ENCODE measurements around the gene GYS1.
A peak's percentile ranks its signal among the peaks of the same experiment; 100 is the strongest.

The GYS1 gene

DNA sequence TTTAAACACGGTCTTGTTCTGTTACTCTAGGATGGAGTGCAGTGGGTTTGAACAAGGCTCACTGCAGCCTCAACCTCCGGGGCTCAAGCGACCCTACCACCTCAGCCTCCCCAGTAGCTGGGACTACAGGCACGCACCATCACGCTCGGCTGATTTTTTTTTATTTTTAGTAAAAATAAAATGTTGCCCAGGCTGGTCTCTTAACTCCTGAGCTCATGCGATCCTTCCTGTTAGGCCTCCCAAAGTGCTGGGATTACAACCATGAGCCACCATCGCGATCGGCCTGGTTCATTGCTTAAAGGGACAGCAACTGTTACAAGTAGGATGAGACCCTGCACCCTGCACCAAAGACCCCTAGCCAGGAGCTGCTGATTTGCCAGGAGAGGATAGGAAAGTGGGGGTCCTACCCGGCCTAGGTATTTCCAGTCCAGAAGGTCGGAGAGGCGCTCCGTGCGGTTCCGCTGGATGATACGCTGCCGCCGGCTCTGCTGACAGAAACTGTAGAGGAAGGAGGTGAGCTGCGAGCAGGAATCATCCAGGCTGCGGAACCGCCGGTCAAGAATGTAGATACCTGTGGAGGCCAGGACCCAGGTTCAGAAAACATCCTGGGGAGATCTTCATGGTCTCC lies 22.9 kb downstream of the GYS1 start:
- no peak overlapping the region for H3K27ac ChIP-seq (ENCODE audit: low read depth in 2 of 2, low read length in 2 of 2)
- H3K9ac ChIP-seq (ENCODE audit: low read depth in 1 of 2, low read length in 2 of 2) = no peak overlapping the region
- peaks cover 17 to 53% of the 10 kb centered on the region in 2 donors for H3K36me3 ChIP-seq (ENCODE audit: control insufficient read depth in 2 of 2, insufficient read depth in 2 of 2, low read length in 2 of 2)
- H3K27me3 ChIP-seq (ENCODE audit: control insufficient read depth in 2 of 2, insufficient read depth in 2 of 2, low read length in 2 of 2) = no peaks in the 10 kb centered on the region
- H3K9me3 ChIP-seq (ENCODE audit: control insufficient read depth in 2 of 2, low read length in 2 of 2) = no peaks in the 10 kb centered on the region
- no peak overlapping the region for H3K4me3 ChIP-seq (ENCODE audit: low read length in 2 of 2)
- H3K4me1 ChIP-seq (ENCODE audit: control insufficient read depth in 2 of 2, insufficient read depth in 2 of 2, low read length in 2 of 2) = peaks cover 11 to 13% of the 10 kb centered on the region in 2 donors

DNA sequence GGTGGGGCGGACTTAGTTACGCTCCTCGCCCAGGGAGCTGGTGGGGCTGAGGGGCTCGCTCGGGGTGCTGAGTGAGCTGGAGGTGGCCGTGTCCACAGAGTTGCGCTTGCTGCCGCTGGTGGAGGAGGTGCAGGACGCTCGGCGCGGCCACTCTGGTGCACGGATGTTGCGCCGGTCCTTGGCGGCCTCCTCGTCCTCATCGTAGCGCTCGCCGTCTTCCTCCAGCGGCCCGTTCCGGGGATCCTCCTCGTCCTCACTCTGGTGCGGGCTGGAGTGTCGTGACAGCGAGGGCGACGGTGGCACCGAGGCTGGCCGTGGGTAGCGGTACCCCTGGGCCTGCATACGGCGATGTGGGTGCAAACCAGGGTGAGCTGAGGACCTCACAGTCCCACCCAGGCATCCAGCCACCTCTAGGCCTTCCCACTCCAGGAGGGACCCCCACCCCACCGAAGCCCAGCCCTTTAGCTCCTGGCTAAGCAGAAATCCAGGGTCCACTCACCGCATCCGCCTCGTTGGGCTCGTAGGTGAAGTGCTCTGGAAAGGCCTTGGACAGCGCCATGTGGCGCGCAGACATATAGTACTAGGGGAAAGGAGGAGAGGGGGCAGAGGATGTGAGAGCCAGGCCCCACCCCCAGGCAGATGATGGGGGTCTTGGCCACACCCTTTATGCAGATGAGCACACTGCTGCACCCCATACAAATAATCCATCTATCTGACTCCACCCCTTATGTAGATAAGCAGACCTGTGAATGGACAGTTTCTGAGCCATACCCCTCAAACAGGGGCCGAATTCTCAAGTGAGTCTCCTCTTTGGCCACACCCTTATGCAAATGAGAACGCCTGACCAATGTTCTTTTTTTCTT lies 23.6 kb downstream of the GYS1 start:
- no peaks in the 10 kb centered on the region for H3K27me3 ChIP-seq (ENCODE audit: control insufficient read depth in 2 of 2, insufficient read depth in 2 of 2, low read length in 2 of 2)
- peaks cover 13 to 16% of the 10 kb centered on the region in 2 donors for H3K4me1 ChIP-seq (ENCODE audit: control insufficient read depth in 2 of 2, insufficient read depth in 2 of 2, low read length in 2 of 2)
- no peak overlapping the region for H3K9ac ChIP-seq (ENCODE audit: low read depth in 1 of 2, low read length in 2 of 2)
- no peaks in the 10 kb centered on the region for H3K9me3 ChIP-seq (ENCODE audit: control insufficient read depth in 2 of 2, low read length in 2 of 2)
- H3K27ac ChIP-seq (ENCODE audit: low read depth in 2 of 2, low read length in 2 of 2) = no peak overlapping the region
- peaks cover 17 to 48% of the 10 kb centered on the region in 2 donors for H3K36me3 ChIP-seq (ENCODE audit: control insufficient read depth in 2 of 2, insufficient read depth in 2 of 2, low read length in 2 of 2)
- H3K4me3 ChIP-seq (ENCODE audit: low read length in 2 of 2) = no peak overlapping the region

DNA sequence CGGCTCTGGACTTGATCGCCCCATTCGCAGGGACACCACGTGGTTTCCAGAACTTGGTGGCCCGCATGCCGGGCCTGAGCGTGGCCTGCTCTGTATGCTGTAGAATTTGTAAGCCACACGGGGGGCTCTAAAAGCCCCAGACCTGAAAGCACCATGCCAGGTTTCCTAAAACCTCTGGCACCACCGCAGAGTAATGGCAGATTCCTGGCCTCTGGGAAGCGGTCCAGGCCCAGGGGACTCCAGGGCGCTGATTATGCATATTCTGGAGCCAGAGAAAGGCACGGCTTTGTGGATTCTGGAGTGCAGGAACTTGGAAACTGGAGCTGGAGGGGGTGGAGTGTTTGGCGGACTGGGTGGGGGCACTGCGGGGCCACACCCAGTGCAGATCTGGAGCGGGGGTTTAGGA lies 24.3 kb downstream of the GYS1 start:
- H3K27me3 ChIP-seq (ENCODE audit: control insufficient read depth in 2 of 2, insufficient read depth in 2 of 2, low read length in 2 of 2) = no peaks in the 10 kb centered on the region
- no peak overlapping the region for H3K4me3 ChIP-seq (ENCODE audit: low read length in 2 of 2)
- no peaks in the 10 kb centered on the region for H3K9me3 ChIP-seq (ENCODE audit: control insufficient read depth in 2 of 2, low read length in 2 of 2)
- peaks cover 13 to 41% of the 10 kb centered on the region in 2 donors for H3K36me3 ChIP-seq (ENCODE audit: control insufficient read depth in 2 of 2, insufficient read depth in 2 of 2, low read length in 2 of 2)
- H3K27ac ChIP-seq (ENCODE audit: low read depth in 2 of 2, low read length in 2 of 2) = no peak overlapping the region
- peaks cover 20 to 23% of the 10 kb centered on the region in 2 donors for H3K4me1 ChIP-seq (ENCODE audit: control insufficient read depth in 2 of 2, insufficient read depth in 2 of 2, low read length in 2 of 2)
- no peak overlapping the region for H3K9ac ChIP-seq (ENCODE audit: low read depth in 1 of 2, low read length in 2 of 2)

DNA sequence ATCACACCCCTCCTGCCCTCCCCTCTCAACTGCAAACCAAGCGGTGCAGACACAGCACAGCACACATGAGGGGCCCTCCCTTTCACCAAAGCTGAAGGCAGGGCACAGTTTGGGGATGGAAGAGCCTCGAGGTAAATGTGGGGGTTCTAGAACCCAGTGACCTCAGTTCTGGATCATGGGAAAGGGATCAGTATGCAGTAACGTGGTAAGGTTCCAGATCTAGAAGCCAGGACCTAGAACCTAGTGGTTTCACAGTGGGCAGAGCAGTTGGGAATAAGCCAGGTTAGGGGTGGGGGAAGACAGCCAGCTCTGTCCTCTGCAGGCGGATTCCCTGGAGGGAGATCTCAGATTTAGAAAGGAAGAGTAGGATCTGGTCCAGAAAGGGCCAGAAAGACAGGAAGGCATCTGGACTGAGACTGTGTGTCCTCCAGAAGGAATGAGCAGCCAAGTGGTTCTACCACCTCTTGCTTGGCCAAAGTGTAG lies 24.9 kb downstream of the GYS1 start:
- Histone ChIP-seq H3K4me3 (ENCODE audit: low read length in 2 of 2) (no peak overlapping the region), H3K36me3 (ENCODE audit: control insufficient read depth in 2 of 2, insufficient read depth in 2 of 2, low read length in 2 of 2) (peaks cover 13 to 37% of the 10 kb centered on the region in 2 donors), H3K9ac (ENCODE audit: low read depth in 1 of 2, low read length in 2 of 2) (no peak overlapping the region), H3K27ac (ENCODE audit: low read depth in 2 of 2, low read length in 2 of 2) (peak overlapping the region in 1 of 2 donors; percentile 6), H3K4me1 (ENCODE audit: control insufficient read depth in 2 of 2, insufficient read depth in 2 of 2, low read length in 2 of 2) (peaks cover 26 to 29% of the 10 kb centered on the region in 2 donors), H3K9me3 (ENCODE audit: control insufficient read depth in 2 of 2, low read length in 2 of 2) (no peaks in the 10 kb centered on the region), H3K27me3 (ENCODE audit: control insufficient read depth in 2 of 2, insufficient read depth in 2 of 2, low read length in 2 of 2) (no peaks in the 10 kb centered on the region)

DNA sequence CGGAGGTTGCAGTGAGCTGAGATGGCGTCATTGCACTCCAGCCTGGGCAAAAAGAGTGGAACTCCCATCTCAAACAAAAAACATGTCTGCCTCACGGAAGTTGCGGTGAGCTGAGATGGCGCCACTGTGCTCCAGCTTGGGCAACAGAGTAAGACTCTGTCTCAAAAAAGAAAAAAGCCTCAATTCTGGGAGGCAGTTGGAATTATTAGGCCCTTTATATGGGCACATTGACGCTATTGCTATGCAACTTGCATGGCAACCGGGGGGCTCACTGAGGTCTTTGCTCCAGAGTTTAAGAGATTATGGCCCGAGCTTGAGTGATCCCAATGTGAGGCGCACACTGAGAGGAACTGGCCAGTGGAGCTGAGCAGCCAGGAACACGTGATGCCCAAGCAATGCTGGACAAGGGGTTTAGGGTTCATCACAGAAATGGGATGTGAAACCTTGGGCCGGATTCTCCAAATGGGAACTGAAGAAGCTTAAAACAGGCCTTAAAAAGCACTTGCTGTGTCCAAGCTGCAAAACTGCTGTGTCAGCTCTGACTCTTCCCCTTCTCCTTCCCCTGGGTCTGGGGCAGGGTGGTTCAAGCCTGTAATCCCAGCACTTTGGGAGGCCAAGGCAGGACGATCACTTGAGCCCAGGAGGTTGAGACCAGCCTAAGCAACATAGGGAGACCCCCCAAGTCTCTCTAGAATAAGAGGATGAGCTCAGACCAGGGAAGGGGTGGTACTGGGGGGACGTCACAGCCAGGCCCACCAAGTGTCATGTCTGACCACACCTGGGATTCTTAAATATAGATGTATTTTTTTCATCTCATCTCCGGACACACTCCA lies 25.5 kb downstream of the GYS1 start:
- Histone ChIP-seq H3K4me1 (ENCODE audit: control insufficient read depth in 2 of 2, insufficient read depth in 2 of 2, low read length in 2 of 2) (peaks cover 30% of the 10 kb centered on the region in 2 donors), H3K9ac (ENCODE audit: low read depth in 1 of 2, low read length in 2 of 2) (no peak overlapping the region), H3K4me3 (ENCODE audit: low read length in 2 of 2) (peak overlapping the region in 1 of 2 donors; percentile 1), H3K36me3 (ENCODE audit: control insufficient read depth in 2 of 2, insufficient read depth in 2 of 2, low read length in 2 of 2) (peaks cover 13 to 31% of the 10 kb centered on the region in 2 donors), H3K27ac (ENCODE audit: low read depth in 2 of 2, low read length in 2 of 2) (peak overlapping the region; percentile 13 to 90), H3K9me3 (ENCODE audit: control insufficient read depth in 2 of 2, low read length in 2 of 2) (no peaks in the 10 kb centered on the region), H3K27me3 (ENCODE audit: control insufficient read depth in 2 of 2, insufficient read depth in 2 of 2, low read length in 2 of 2) (no peaks in the 10 kb centered on the region)

DNA sequence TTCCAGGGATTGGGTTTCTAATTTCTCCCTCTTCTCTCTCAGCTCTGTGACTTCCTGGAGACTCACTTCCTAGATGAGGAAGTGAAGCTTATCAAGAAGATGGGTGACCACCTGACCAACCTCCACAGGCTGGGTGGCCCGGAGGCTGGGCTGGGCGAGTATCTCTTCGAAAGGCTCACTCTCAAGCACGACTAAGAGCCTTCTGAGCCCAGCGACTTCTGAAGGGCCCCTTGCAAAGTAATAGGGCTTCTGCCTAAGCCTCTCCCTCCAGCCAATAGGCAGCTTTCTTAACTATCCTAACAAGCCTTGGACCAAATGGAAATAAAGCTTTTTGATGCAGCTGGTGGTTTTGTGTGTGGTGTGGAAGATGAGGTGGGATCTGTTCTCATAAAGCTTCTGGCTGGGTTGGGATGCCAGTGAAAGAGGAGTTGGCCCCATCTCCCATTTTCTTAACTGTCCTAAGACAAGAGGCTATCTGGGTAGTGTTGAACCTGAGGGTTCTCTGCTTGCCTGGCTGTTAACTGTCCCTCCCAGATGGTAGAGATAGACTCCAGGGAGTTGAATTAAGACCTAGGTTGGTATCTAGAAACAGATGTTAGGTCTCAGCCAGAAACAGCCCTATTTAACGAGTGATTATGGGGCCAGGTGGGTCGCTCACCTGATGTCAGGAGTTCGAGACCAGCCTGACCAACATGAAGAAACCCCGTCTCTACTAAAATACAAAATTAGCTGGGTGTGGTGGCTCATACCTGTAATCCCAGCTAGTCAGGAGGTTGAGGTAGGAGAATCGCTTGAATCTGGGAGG lies 26.4 kb downstream of the GYS1 start:
- Histone ChIP-seq H3K9ac (ENCODE audit: low read depth in 1 of 2, low read length in 2 of 2) (peak overlapping the region; percentile 89 to 93), H3K36me3 (ENCODE audit: control insufficient read depth in 2 of 2, insufficient read depth in 2 of 2, low read length in 2 of 2) (peaks cover 13 to 31% of the 10 kb centered on the region in 2 donors), H3K4me1 (ENCODE audit: control insufficient read depth in 2 of 2, insufficient read depth in 2 of 2, low read length in 2 of 2) (peaks cover 35 to 38% of the 10 kb centered on the region in 2 donors), H3K9me3 (ENCODE audit: control insufficient read depth in 2 of 2, low read length in 2 of 2) (no peaks in the 10 kb centered on the region), H3K27me3 (ENCODE audit: control insufficient read depth in 2 of 2, insufficient read depth in 2 of 2, low read length in 2 of 2) (no peaks in the 10 kb centered on the region), H3K4me3 (ENCODE audit: low read length in 2 of 2) (peak overlapping the region; percentile 90 to 100), H3K27ac (ENCODE audit: low read depth in 2 of 2, low read length in 2 of 2) (peak overlapping the region; percentile 89 to 90)

DNA sequence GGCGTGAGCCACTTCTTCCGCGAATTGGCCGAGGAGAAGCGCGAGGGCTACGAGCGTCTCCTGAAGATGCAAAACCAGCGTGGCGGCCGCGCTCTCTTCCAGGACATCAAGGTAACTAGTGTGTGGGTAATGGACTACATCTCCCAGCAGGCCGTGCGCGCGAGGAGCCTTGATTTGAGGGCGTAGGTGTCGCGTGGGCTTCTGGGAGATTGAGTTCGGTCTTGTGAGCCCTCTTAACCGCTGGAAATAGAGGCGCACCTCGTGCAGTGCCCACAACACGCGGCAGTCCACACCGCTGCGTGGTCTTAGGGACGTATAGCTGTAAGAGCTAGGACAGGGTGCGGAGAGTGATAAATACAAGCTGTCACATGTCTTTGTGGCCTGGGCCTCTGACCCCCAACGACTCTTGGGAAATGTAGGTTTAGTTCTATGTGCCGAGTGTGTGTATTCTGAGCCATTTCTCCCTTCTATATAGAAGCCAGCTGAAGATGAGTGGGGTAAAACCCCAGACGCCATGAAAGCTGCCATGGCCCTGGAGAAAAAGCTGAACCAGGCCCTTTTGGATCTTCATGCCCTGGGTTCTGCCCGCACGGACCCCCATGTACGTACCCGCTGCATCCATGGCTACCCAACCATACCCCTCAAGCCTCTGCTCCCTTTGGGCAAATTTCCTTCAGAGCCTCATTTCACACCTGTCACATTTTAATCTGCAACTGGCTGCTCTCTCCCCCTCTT lies 27.1 kb downstream of the GYS1 start:
- no peaks in the 10 kb centered on the region for H3K27me3 ChIP-seq (ENCODE audit: control insufficient read depth in 2 of 2, insufficient read depth in 2 of 2, low read length in 2 of 2)
- peak overlapping the region; percentile 89 to 90 for H3K27ac ChIP-seq (ENCODE audit: low read depth in 2 of 2, low read length in 2 of 2)
- peaks cover 13 to 31% of the 10 kb centered on the region in 2 donors for H3K36me3 ChIP-seq (ENCODE audit: control insufficient read depth in 2 of 2, insufficient read depth in 2 of 2, low read length in 2 of 2)
- H3K9ac ChIP-seq (ENCODE audit: low read depth in 1 of 2, low read length in 2 of 2) = peak overlapping the region; percentile 89 to 93
- peak overlapping the region; percentile 90 to 100 for H3K4me3 ChIP-seq (ENCODE audit: low read length in 2 of 2)
- H3K9me3 ChIP-seq (ENCODE audit: control insufficient read depth in 2 of 2, low read length in 2 of 2) = no peaks in the 10 kb centered on the region
- H3K4me1 ChIP-seq (ENCODE audit: control insufficient read depth in 2 of 2, insufficient read depth in 2 of 2, low read length in 2 of 2) = peaks cover 41 to 46% of the 10 kb centered on the region in 2 donors

DNA sequence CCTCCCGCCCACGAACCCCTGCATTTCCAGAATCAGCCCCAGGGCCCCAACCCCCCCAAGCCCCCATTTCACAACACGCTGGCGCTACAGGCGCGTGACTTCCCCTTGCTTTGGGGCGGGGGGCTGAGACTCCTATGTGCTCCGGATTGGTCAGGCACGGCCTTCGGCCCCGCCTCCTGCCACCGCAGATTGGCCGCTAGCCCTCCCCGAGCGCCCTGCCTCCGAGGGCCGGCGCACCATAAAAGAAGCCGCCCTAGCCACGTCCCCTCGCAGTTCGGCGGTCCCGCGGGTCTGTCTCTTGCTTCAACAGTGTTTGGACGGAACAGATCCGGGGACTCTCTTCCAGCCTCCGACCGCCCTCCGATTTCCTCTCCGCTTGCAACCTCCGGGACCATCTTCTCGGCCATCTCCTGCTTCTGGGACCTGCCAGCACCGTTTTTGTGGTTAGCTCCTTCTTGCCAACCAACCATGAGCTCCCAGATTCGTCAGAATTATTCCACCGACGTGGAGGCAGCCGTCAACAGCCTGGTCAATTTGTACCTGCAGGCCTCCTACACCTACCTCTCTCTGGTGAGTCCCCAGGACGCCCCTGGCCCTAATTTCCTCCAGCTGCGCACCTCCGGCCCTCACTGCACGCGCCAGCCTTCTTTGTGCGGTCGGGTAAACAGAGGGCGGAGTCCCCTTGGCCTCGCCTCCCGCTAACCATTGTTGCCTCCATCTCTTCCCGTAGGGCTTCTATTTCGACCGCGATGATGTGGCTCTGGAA lies 27.9 kb downstream of the GYS1 start, which contains the start of gene FTL:
FTL (plus strand) TSS at position 270 of the 766 bp plus-strand sequence; CDS start at position 469, 199 bp downstream.
- Histone ChIP-seq H3K36me3 (ENCODE audit: control insufficient read depth in 2 of 2, insufficient read depth in 2 of 2, low read length in 2 of 2) (peaks cover 13 to 29% of the 10 kb centered on the region in 2 donors), H3K27ac (ENCODE audit: low read depth in 2 of 2, low read length in 2 of 2) (peak within 1 kb of the TSS; percentile 90 to 95), H3K4me1 (ENCODE audit: control insufficient read depth in 2 of 2, insufficient read depth in 2 of 2, low read length in 2 of 2) (peaks cover 43 to 48% of the 10 kb centered on the region in 2 donors), H3K4me3 (ENCODE audit: low read length in 2 of 2) (peak within 1 kb of the TSS; percentile 90 to 100), H3K9me3 (ENCODE audit: control insufficient read depth in 2 of 2, low read length in 2 of 2) (no peaks in the 10 kb centered on the region), H3K9ac (ENCODE audit: low read depth in 1 of 2, low read length in 2 of 2) (peak within 1 kb of the TSS; percentile 89 to 93), H3K27me3 (ENCODE audit: control insufficient read depth in 2 of 2, insufficient read depth in 2 of 2, low read length in 2 of 2) (no peaks in the 10 kb centered on the region)

All from mucosa of rectum (tissue), 2 donors.